ENCODE results near the gene NIN.

The NIN gene

GRCh38 chr14:50854521-50854920 is 23.6 kb upstream of the NIN start:
- no peak for TF ChIP-seq ZFX (IDR thresholded peaks at IDR 0.05)
- no peak for TF ChIP-seq CTCF (conservative IDR thresholded peaks at IDR 0.05)
- no peak overlapping the region for H3K27ac ChIP-seq

- TF ChIP-seq ZFX (IDR thresholded peaks at IDR 0.05) (no peak), CTCF (conservative IDR thresholded peaks at IDR 0.05) (no peak)
- no peak overlapping the region for H3K27ac ChIP-seq
These were observed 22.9 kb upstream of the NIN start for GRCh38 chr14:50853891-50854290.

- no peak overlapping the region for H3K27ac ChIP-seq
- no peak for TF ChIP-seq CTCF (conservative IDR thresholded peaks at IDR 0.05)
- TF ChIP-seq ZFX (IDR thresholded peaks at IDR 0.05) = no peak
These were observed 15.4 kb upstream of the NIN start for GRCh38 chr14:50846226-50846880.

- TF ChIP-seq CTCF (conservative IDR thresholded peaks at IDR 0.05) = no peak
- no peak for TF ChIP-seq ZFX (IDR thresholded peaks at IDR 0.05)
- H3K27ac ChIP-seq = no peak overlapping the region
These were observed 14.2 kb upstream of the NIN start for GRCh38 chr14:50845166-50845565.

- no peak overlapping the region for H3K27ac ChIP-seq
- TF ChIP-seq CTCF (conservative IDR thresholded peaks at IDR 0.05) = no peak
- no peak for TF ChIP-seq ZFX (IDR thresholded peaks at IDR 0.05)
These were observed 13.4 kb upstream of the NIN start for GRCh38 chr14:50844391-50844790.

- no peak overlapping the region for H3K27ac ChIP-seq
- TF ChIP-seq CTCF (conservative IDR thresholded peaks at IDR 0.05) (no peak), ZFX (IDR thresholded peaks at IDR 0.05) (no peak)
These were observed 8.7 kb upstream of the NIN start for GRCh38 chr14:50839691-50840090.

- no peak overlapping the region for H3K27ac ChIP-seq
- TF ChIP-seq CTCF (conservative IDR thresholded peaks at IDR 0.05) (no peak), ZFX (IDR thresholded peaks at IDR 0.05) (no peak)
These were observed 8.1 kb upstream of the NIN start for GRCh38 chr14:50839048-50839447.
